HG03520 (cell line): ENCODE data around the gene HELQ.

Source experiments
- ATAC-seq: cut with Tn5 transposase; IDR thresholded peaks from one replicate; pipeline ENCODE4 v1.9.1; 2021; ENCODE audit warnings: mild to moderate bottlenecking, moderate library complexity; ENCODE audit not compliant: unreplicated experiment

The HELQ gene

DNA sequence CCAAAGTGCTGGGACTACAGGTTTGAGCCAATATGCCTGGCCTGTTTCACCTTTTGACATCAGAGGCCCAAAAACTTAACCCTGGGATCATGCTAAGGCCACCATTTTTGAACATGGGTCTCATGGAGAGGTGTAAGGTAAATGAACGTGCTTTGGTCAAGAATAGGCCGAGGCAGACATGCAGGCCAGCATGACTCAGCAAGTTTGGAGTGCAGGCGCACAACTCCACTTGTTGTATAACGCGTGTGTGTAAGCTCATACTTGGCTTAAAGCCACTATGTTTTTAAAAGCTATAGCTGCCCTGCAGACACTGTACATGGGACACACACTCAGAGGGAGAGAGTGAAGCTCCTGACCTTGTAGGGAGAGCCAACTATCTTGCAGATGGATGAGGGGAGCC lies 77.2 kb downstream of the HELQ start:
- no peak for ATAC-seq

DNA sequence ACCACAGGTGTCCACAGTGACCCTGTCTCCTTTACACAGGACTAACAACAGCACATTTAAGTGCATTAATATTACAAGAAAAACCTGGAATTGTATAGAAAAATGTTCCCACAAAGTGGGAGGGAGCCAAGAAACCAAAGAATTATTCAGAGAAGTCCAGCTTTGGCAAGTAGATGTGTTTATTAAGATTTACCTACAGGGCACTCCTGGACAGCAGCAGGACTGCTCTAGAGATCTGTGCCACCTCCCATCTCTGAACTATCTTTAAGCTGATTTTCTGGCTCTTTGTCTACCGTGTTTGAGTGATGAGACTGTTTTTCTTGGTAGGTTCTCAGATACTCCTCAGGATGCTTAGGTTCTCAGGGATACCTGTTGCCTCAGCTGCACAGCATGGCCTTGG lies 82.7 kb downstream of the HELQ start:
- ATAC-seq: no peak

DNA sequence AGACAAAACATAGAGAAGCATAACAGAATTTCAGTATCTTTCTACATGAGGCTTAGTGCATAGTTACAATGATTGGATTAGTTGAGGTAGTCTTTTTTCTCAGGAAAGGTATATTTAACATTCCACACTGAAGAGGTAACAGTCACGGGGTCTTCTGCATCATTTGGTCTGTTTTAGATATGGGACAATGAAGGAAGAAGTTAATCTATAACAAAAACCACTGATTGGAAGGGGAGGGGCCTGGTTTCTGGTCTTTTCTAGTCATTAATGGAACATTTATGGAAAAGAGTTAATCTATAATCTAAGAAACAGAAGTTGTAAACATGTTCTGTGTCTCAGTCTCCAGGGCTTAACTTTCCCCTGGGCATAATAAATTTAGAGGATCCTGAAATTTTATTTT lies 83.7 kb downstream of the HELQ start:
- no peak for ATAC-seq

DNA sequence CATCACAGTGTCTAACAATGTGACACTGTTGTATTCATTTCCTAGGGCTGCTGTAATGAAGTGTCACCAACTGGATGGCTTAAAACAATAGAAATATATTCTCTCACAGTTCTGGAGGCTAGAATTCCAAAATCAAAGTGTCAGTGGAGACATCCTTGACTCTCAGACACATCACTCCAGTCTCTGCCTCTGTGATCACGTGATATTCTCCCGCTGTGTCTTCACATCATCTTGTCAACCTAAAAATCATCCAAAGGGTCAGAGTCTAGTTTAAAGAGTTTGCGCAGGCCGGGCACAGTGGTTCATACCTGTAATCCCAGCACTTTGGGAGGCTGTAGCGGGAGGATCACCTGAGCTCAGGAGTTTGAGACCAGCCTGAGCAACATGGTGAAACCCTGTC lies 84.4 kb downstream of the HELQ start:
- no peak for ATAC-seq

DNA sequence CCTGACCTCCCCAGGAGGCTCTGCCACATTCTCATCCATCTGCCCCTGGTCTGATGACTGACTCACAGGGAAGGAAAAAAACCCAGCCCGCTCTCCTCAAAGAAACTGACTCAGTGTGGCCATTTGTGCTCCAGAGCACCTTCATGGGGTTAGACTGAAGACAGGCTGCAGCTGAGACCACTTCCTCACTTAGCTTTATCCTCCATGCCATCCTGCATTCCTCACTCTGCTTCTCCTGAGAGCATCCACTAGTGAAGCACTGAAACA lies 85.0 kb downstream of the HELQ start:
- ATAC-seq: no peak

DNA sequence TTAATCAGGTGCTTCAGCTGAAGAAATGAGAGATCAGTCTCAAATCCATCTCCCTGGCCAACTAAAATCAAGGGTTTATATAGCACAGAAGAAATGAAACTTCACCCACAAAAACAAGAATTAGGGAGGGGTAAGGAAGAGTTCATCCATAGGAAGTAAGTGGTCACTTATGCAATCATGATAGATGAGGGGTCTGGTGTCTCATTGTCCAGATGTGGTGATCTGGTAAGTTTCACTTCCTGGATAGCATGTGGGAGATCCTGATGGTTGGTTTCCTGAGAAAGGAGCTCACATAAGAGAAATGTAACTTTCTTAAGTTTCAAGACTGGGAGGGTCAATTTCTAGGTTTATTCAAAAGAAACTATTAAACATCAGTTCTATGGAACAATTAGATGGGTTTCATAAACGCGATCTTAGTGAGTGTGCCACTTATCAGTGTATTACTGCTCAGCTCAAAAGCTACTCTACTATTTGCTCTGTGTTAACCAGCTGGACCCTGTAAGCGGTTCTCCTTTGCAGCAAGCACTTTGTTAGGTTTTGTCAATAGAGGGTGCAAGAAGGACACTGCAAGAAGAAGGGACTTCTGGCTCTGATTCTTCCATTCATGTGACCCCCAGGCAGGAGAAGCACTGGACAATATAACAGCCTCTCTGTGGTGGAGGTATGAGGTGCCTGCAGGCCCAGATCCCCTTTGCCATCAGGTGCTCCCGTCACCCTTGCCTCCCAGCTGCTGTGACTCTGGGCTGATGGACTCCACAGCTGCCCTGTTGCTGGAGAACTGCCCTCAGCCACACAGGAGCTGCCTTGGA lies 85.6 kb downstream of the HELQ start:
- ATAC-seq: no peak

DNA sequence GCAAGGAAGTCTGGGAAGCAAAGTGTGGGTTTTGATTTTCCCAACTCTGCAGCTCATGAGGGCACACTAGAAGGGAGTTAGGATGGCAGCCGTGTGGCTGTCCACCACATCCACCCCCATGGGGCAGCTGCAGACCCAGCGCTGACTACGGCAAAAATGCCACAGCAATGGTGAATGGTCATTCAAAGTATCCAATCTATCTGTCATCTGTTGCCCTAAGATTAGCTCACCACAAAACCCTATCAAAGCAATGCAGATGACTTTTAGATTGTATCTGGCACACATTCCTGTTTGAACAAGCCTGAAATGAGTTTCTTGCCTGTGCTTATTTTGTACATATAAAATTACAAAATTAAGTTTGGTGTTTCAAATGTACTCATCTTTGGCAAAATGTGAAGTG lies 91.3 kb downstream of the HELQ start:
- no peak for ATAC-seq

DNA sequence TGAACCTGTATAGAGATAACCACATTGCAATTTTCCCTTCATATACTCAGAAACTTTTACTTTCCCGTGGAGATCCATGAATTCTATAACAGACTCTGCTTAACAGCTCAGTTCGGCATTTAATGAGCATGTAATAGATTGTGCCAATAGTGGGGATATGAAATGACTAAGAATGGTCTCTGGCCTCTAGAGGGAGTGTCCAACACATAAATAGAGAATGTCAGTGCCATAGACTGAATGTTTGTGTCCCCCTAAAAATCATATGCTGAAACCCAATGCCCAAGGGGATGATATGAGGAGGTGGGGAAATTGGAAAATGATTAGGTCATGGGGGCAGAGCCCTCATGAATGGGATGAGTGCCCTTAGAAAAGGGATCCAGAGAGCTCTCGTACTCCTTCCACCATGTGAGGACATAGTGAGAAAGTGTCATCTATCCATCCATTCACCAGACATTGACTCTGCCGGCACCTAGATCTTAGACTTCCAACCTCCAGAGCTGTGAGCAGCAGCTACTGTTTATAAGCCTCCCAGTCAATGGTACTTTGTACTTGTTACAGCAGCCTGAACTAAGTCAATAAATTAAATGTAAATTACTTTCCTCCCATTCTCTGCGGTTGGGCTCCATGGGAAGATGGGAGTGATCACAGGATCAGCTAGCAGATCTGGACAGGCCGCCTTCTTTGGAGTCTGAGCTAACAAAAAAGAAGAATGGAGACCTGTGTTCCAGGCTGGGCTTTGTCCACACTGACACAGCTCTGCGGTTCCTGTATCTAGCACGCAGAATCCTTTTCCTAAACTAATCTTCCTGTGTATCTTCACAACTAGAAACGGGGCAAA lies 92.9 kb downstream of the HELQ start:
- ATAC-seq: no peak

DNA sequence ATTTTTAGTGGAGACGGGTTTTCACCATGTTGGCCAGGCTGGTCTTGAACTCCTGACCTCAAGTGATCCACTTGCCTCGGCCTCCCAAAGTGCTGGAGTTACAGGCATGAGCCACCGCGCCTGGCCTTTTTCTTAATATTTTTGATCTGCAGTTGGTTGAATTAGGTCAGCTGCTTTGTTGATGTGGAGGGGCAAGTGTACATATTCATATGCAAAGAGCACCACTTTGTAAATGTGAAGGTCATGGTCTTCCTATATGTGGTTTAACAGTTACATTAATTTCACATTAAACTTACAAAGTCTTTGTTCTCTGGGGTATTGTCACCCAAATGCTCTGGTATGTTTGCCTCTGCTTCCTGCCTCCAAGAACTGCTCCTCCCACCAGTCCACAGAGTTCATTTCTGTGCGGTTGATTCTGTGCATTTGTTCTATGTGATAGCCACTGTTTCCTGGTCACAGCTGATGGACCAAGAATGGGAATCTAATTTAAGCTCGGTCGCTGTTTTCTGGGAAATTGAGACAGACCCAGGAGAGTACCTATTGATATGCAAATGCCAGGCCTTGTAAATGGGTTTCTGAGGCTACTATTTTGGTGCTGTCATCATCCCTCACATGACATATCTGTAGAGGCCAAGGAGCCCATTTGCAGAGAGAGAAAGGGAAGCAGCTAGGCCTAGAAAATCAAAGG lies 94.1 kb downstream of the HELQ start:
- no peak for ATAC-seq

DNA sequence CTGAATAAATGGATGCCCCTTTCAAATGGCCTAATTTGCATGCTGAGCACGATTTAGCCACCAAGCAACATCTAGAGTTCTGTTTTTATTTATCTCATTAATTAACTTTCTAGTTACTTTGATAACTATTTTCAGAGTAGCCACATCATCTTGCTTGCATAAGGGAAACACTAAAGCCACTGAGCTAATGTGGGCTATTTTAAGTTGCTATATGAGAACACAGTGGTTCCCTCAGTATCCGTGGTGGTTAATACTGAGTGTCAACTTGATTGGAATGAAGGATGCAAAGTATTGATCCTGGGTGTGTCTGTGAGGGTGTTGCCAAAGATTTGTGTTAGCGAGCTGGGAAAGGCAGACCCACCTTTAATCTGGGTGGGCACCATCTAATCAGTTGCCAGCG lies 95.6 kb downstream of the HELQ start:
- no peak for ATAC-seq

DNA sequence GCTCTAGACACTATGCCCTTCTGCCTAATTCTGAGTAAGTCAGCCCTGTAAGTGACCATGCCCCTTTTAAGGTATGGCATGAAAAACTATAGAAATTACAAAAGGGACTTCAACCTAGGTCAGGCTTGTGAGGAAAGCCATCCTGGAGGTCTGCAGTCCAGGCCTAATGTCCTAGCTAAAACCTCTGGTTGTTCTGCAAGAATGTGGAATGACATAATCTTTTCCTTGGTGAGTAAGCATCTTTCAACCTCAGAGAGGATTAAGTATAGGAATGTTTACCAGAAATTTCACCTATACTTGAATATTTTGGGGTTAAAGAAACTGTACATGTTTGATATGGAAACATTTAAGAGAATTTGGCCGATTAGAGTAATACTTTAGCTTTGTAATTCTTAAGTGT lies 97.2 kb downstream of the HELQ start:
- no peak for ATAC-seq
